Activated naive CD8-positive, alpha-beta T cell (primary cell): Measurements from ENCODE around the gene ODC1.
A peak's percentile ranks its signal among the peaks of the same experiment; 100 is the strongest.
"Not testable (repeated sequence)": the region's sequence is repeated elsewhere in the genome, so short reads cannot be mapped to it uniquely, and the experiment has no call there.

Experiments used
- H3K27ac Mint-ChIP-seq: one replicate; pipeline ENCODE4 v1.8.0; 2021; ENCODE audit warnings: mixed read lengths
- H3K27me3 Mint-ChIP-seq: one replicate; pipeline ENCODE4 v1.8.0; 2021; ENCODE audit warnings: mixed read lengths
- H3K36me3 Mint-ChIP-seq: one replicate; pipeline ENCODE4 v1.8.0; 2021; ENCODE audit warnings: mixed read lengths
- H3K4me1 Mint-ChIP-seq: one replicate; pipeline ENCODE4 v1.8.0; 2021; ENCODE audit warnings: low read depth, mixed read lengths
- H3K4me3 Mint-ChIP-seq: one replicate; pipeline ENCODE4 v1.8.0; 2021; ENCODE audit warnings: mild to moderate bottlenecking, mixed read lengths
- H3K9me3 Mint-ChIP-seq: one replicate; pipeline ENCODE4 v1.8.0; 2021; ENCODE audit warnings: low read depth, mixed read lengths

The ODC1 gene

GRCh38 chr2:10451819-10452218 lies 3.7 kb upstream of the ODC1 start:
- H3K27ac Mint-ChIP-seq: no peak overlapping the region
- H3K4me1 Mint-ChIP-seq: peaks cover 20% of the 10 kb centered on the region
- no peaks in the 10 kb centered on the region for H3K9me3 Mint-ChIP-seq
- H3K36me3 Mint-ChIP-seq: peaks cover 7% of the 10 kb centered on the region
- no peak overlapping the region for H3K4me3 Mint-ChIP-seq
- H3K27me3 Mint-ChIP-seq: no peaks in the 10 kb centered on the region

GRCh38 chr2:10449838-10450691 lies 1.9 kb upstream of the ODC1 start:
- Mint-ChIP-seq H3K4me1 (peaks cover 30% of the 10 kb centered on the region), H3K9me3 (no peaks in the 10 kb centered on the region), H3K4me3 (peak overlapping the region; percentile 88)

GRCh38 chr2:10449486-10449831 lies 1.3 kb upstream of the ODC1 start:
- H3K27me3 Mint-ChIP-seq: no peaks in the 10 kb centered on the region
- peaks cover 12% of the 10 kb centered on the region for H3K36me3 Mint-ChIP-seq
- peak overlapping the region; percentile 88 for H3K4me3 Mint-ChIP-seq
- no peaks in the 10 kb centered on the region for H3K9me3 Mint-ChIP-seq
- peak overlapping the region; percentile 92 for H3K27ac Mint-ChIP-seq
- H3K4me1 Mint-ChIP-seq: peaks cover 36% of the 10 kb centered on the region

More at GRCh38 chr2:10449838-10450691, 1.9 kb upstream of the ODC1 start:
- peaks cover 7% of the 10 kb centered on the region for H3K36me3 Mint-ChIP-seq
- H3K27ac Mint-ChIP-seq: peak overlapping the region; percentile 34
- H3K27me3 Mint-ChIP-seq: no peaks in the 10 kb centered on the region

- Mint-ChIP-seq H3K9me3 (no peaks in the 10 kb centered on the region), H3K4me3 (peak overlapping the region; percentile 88), H3K36me3 (peaks cover 12% of the 10 kb centered on the region), H3K27ac (peak overlapping the region; percentile 92), H3K4me1 (peaks cover 42% of the 10 kb centered on the region), H3K27me3 (no peaks in the 10 kb centered on the region)
Observed at GRCh38 chr2:10448576-10449485, 704 bp upstream of the ODC1 start.

- Mint-ChIP-seq H3K36me3 (peaks cover 16% of the 10 kb centered on the region), H3K4me3 (peak overlapping the region; percentile 99), H3K4me1 (peaks cover 48% of the 10 kb centered on the region), H3K9me3 (no peaks in the 10 kb centered on the region), H3K27ac (peak overlapping the region; percentile 97), H3K27me3 (no peaks in the 10 kb centered on the region)
Observed at GRCh38 chr2:10447300-10447894, 730 bp downstream of the ODC1 start.

- Mint-ChIP-seq H3K4me3 (peak overlapping the region; percentile 99), H3K27me3 (no peaks in the 10 kb centered on the region), H3K36me3 (peaks cover 22% of the 10 kb centered on the region)
Observed at GRCh38 chr2:10446631-10447030, 1.5 kb downstream of the ODC1 start.

GRCh38 chr2:10444463-10444862 lies 3.7 kb downstream of the ODC1 start:
- Mint-ChIP-seq H3K9me3 (no peaks in the 10 kb centered on the region), H3K4me1 (peaks cover 47% of the 10 kb centered on the region), H3K27me3 (no peaks in the 10 kb centered on the region), H3K4me3 (peak overlapping the region; percentile 99), H3K27ac (peak overlapping the region; percentile 79), H3K36me3 (peaks cover 25% of the 10 kb centered on the region)

More at GRCh38 chr2:10446631-10447030, 1.5 kb downstream of the ODC1 start:
- peak overlapping the region; percentile 72 for H3K27ac Mint-ChIP-seq
- H3K4me1 Mint-ChIP-seq: peaks cover 54% of the 10 kb centered on the region
- H3K9me3 Mint-ChIP-seq: no peaks in the 10 kb centered on the region

GRCh38 chr2:10442469-10443126 lies 5.5 kb downstream of the ODC1 start:
- H3K27me3 Mint-ChIP-seq, H3K9me3 Mint-ChIP-seq: not testable (repeated sequence)
- peak overlapping the region; percentile 72 for H3K27ac Mint-ChIP-seq
- H3K4me1 Mint-ChIP-seq: peaks cover 42% of the 10 kb centered on the region
- peak overlapping the region; percentile 17 for H3K4me3 Mint-ChIP-seq
- peaks cover 25% of the 10 kb centered on the region for H3K36me3 Mint-ChIP-seq

- Mint-ChIP-seq H3K27ac (peak overlapping the region; percentile 72), H3K27me3 (no peaks in the 10 kb centered on the region), H3K36me3 (peaks cover 21% of the 10 kb centered on the region), H3K9me3 (no peaks in the 10 kb centered on the region), H3K4me1 (peaks cover 40% of the 10 kb centered on the region), H3K4me3 (no peak overlapping the region)
Observed at GRCh38 chr2:10441948-10442347, 6.2 kb downstream of the ODC1 start.

GRCh38 chr2:10440736-10441135 lies 7.4 kb downstream of the ODC1 start:
- no peaks in the 10 kb centered on the region for H3K9me3 Mint-ChIP-seq
- H3K27ac Mint-ChIP-seq: no peak overlapping the region
- H3K27me3 Mint-ChIP-seq: no peaks in the 10 kb centered on the region
- peaks cover 35% of the 10 kb centered on the region for H3K4me1 Mint-ChIP-seq
- peaks cover 21% of the 10 kb centered on the region for H3K36me3 Mint-ChIP-seq
- no peak overlapping the region for H3K4me3 Mint-ChIP-seq

GRCh38 chr2:10439971-10440370 lies 8.2 kb downstream of the ODC1 start:
- H3K4me1 Mint-ChIP-seq: peaks cover 30% of the 10 kb centered on the region
- H3K27me3 Mint-ChIP-seq: no peaks in the 10 kb centered on the region
- no peak overlapping the region for H3K4me3 Mint-ChIP-seq
- H3K27ac Mint-ChIP-seq: no peak overlapping the region
- peaks cover 21% of the 10 kb centered on the region for H3K36me3 Mint-ChIP-seq
- H3K9me3 Mint-ChIP-seq: no peaks in the 10 kb centered on the region

GRCh38 chr2:10439185-10439879 lies 8.8 kb downstream of the ODC1 start:
- H3K4me1 Mint-ChIP-seq: peaks cover 25% of the 10 kb centered on the region
- H3K36me3 Mint-ChIP-seq: peaks cover 16% of the 10 kb centered on the region
- peak overlapping the region; percentile 61 for H3K27ac Mint-ChIP-seq
- no peak overlapping the region for H3K4me3 Mint-ChIP-seq
- H3K9me3 Mint-ChIP-seq: no peaks in the 10 kb centered on the region
- no peaks in the 10 kb centered on the region for H3K27me3 Mint-ChIP-seq

GRCh38 chr2:10438688-10439087 lies 9.4 kb downstream of the ODC1 start:
- no peak overlapping the region for H3K4me3 Mint-ChIP-seq
- H3K27ac Mint-ChIP-seq: peak overlapping the region; percentile 6
- H3K36me3 Mint-ChIP-seq: peaks cover 16% of the 10 kb centered on the region
- no peaks in the 10 kb centered on the region for H3K27me3 Mint-ChIP-seq
- H3K4me1 Mint-ChIP-seq: peaks cover 20% of the 10 kb centered on the region
- no peaks in the 10 kb centered on the region for H3K9me3 Mint-ChIP-seq

- no peaks in the 10 kb centered on the region for H3K9me3 Mint-ChIP-seq
- no peak overlapping the region for H3K4me3 Mint-ChIP-seq
- H3K4me1 Mint-ChIP-seq: peaks cover 16% of the 10 kb centered on the region
- peaks cover 12% of the 10 kb centered on the region for H3K36me3 Mint-ChIP-seq
- no peaks in the 10 kb centered on the region for H3K27me3 Mint-ChIP-seq
- H3K27ac Mint-ChIP-seq: no peak overlapping the region
Observed at GRCh38 chr2:10437806-10438205, 10.3 kb downstream of the ODC1 start.
